GM12891 (cell line): ENCODE results near the gene MED17.

Experiments
- PAX5 ChIP-seq: IDR thresholded peaks from 2 replicates; pipeline ENCODE4 v1.6.1; 2011; ENCODE audit warnings: low read length, moderate library complexity, mild to moderate bottlenecking; ENCODE audit not compliant: insufficient read depth, severe bottlenecking
- POLR2A ChIP-seq: IDR thresholded peaks from 2 replicates; pipeline ENCODE4 v1.6.1; 2011; ENCODE audit warnings: low read depth, low read length, control low read depth
- POLR2AphosphoS5 ChIP-seq: IDR thresholded peaks from 2 replicates; pipeline ENCODE4 v1.6.1; 2011; ENCODE audit warnings: low read depth, low read length, control low read depth
- POU2F2 ChIP-seq: IDR thresholded peaks from 2 replicates; pipeline ENCODE4 v1.6.1; 2011; ENCODE audit warnings: low read depth, mild to moderate bottlenecking, control low read depth, low read length, moderate library complexity
- SPI1 ChIP-seq: IDR thresholded peaks from 2 replicates; pipeline ENCODE4 v1.6.1; 2011; ENCODE audit warnings: low read depth, low read length, control low read depth
- TAF1 ChIP-seq: IDR thresholded peaks from 2 replicates; pipeline ENCODE4 v1.6.1; 2011; ENCODE audit warnings: low read depth, low read length, control low read depth

GRCh38 chr11:93757301-93757700 lies 26.8 kb upstream of the MED17 start:
- TF ChIP-seq POLR2A, result no peak
- TF ChIP-seq POLR2AphosphoS5, result no peak
- no peak for TF ChIP-seq PAX5
- TF ChIP-seq TAF1, result no peak
- TF ChIP-seq SPI1, result no peak
- TF ChIP-seq POU2F2, result no peak
